GM18858 (cell line): ENCODE measurements around the gene TBC1D3G.
"Not testable (repeated sequence)": the region's sequence is repeated elsewhere in the genome, so short reads cannot be mapped to it uniquely, and the experiment has no call there.

Experiments
- ATAC-seq: cut with Tn5 transposase; IDR thresholded peaks from one replicate; pipeline ENCODE4 v1.9.1; 2021; ENCODE audit not compliant: unreplicated experiment

TBC1D3G gene

GRCh38 chr17:36323584-36323983 lies at the start of gene TBC1D3G:
TBC1D3G (plus strand) TSS chr17:36323884; CDS start chr17:36325412, 1,528 bp downstream.
- ATAC-seq, result not testable (repeated sequence)

- ATAC-seq, result not testable (repeated sequence)
Observed at GRCh38 chr17:36283256-36283655, 40.4 kb upstream of the TBC1D3G start.

- not testable (repeated sequence) for ATAC-seq
Observed at GRCh38 chr17:36284219-36284618, 39.5 kb upstream of the TBC1D3G start.

- not testable (repeated sequence) for ATAC-seq
Observed at GRCh38 chr17:36289965-36290612, 33.6 kb upstream of the TBC1D3G start.

GRCh38 chr17:36295161-36295560 lies 28.5 kb upstream of the TBC1D3G start:
- not testable (repeated sequence) for ATAC-seq

- ATAC-seq, result not testable (repeated sequence)
Observed at GRCh38 chr17:36315736-36316135, 7.9 kb upstream of the TBC1D3G start.

GRCh38 chr17:36362496-36362895 lies 38.8 kb downstream of the TBC1D3G start:
- ATAC-seq, result not testable (repeated sequence)

GRCh38 chr17:36375938-36376337 lies 52.3 kb downstream of the TBC1D3G start:
- not testable (repeated sequence) for ATAC-seq
